Measurements from ENCODE around the gene GIT2. TPM values are rescaled to one million over a fixed set of nuclear protein-coding genes. Genes with fewer than 3 reads are reported as not detected.
"Not testable (repeated sequence)": the region's sequence is repeated elsewhere in the genome, so short reads cannot be mapped to it uniquely, and the experiment has no call there.

Gene GIT2
- total RNA-seq, 2 experiments from 2014 or later = 50.2 to 58.2 TPM

- Mint-ChIP-seq H3K9me3 (ENCODE audit: low read depth) (no peaks in the 10 kb centered on the region), H3K36me3 (ENCODE audit: low read depth) (peaks cover 27% of the 10 kb centered on the region), H3K4me3 (no peak overlapping the region), H3K27ac (no peak overlapping the region), H3K27me3 (no peaks in the 10 kb centered on the region), H3K4me1 (no peaks in the 10 kb centered on the region)
- ChIA-PET POLR2A (no interaction called here), CTCF (interaction anchor here (0.7 to 1.7 kb wide), 3 partner anchors 10 to 77 kb away, joined by 3 to 5 read pairs (median 4); no protein-coding TSS in a partner anchor)
- intact Hi-C loops (cut with DNase I, micrococcal nuclease) = no loop called here
- DNase-seq = no peak
- ATAC-seq = no peak
Measured at GRCh38 chr12:109930028-109930800, 66.0 kb downstream of the GIT2 start.

GRCh38 chr12:109929326-109929725 is 66.8 kb downstream of the GIT2 start:
- H3K9me3 Mint-ChIP-seq (ENCODE audit: low read depth); H3K27me3 Mint-ChIP-seq; POLR2A ChIA-PET; DNase-seq; intact Hi-C loops (cut with DNase I, micrococcal nuclease); H3K4me1 Mint-ChIP-seq; H3K27ac Mint-ChIP-seq; ATAC-seq; H3K4me3 Mint-ChIP-seq: not testable (repeated sequence)
- CTCF ChIA-PET = interaction anchor here (1.1 to 1.8 kb wide), 3 partner anchors 9 to 162 kb away, joined by 4 to 14 read pairs (median 4); no protein-coding TSS in a partner anchor
- H3K36me3 Mint-ChIP-seq (ENCODE audit: low read depth) = peaks cover 27% of the 10 kb centered on the region

GRCh38 chr12:109928058-109928656 is 68.0 kb downstream of the GIT2 start:
- intact Hi-C loops (cut with DNase I, micrococcal nuclease) = no loop called here
- H3K4me3 Mint-ChIP-seq = no peak overlapping the region
- H3K4me1 Mint-ChIP-seq = no peaks in the 10 kb centered on the region
- no peaks in the 10 kb centered on the region for H3K9me3 Mint-ChIP-seq (ENCODE audit: low read depth)
- H3K27me3 Mint-ChIP-seq = no peaks in the 10 kb centered on the region
- ChIA-PET CTCF (interaction anchor here (0.6 to 1.8 kb wide), 8 partner anchors 13 to 1242 kb away, joined by 3 to 14 read pairs (median 4); no protein-coding TSS in a partner anchor), POLR2A (interaction anchor here (0.6 kb wide), 1 partner anchor 132 kb away, joined by 8 read pairs; no protein-coding TSS in a partner anchor)
- H3K36me3 Mint-ChIP-seq (ENCODE audit: low read depth) = peaks cover 20% of the 10 kb centered on the region
- ATAC-seq (no peak), DNase-seq (no peak)
- H3K27ac Mint-ChIP-seq = no peak overlapping the region

GRCh38 chr12:109927622-109928021 is 68.5 kb downstream of the GIT2 start:
- Mint-ChIP-seq H3K36me3 (ENCODE audit: low read depth) (peaks cover 15% of the 10 kb centered on the region), H3K4me1 (no peaks in the 10 kb centered on the region), H3K27me3 (no peaks in the 10 kb centered on the region), H3K27ac (peak overlapping the region; percentile 9), H3K9me3 (ENCODE audit: low read depth) (no peaks in the 10 kb centered on the region), H3K4me3 (no peak overlapping the region)
- ATAC-seq = peak; percentile 88
- intact Hi-C loops (cut with DNase I, micrococcal nuclease) = loop anchor here (1.0 kb wide), 2 partner anchors 74 to 122 kb away; no protein-coding TSS in a partner anchor
- peak; percentile 67 for DNase-seq
- CTCF ChIA-PET = interaction anchor here (0.6 to 2.4 kb wide), 9 partner anchors 12 to 124 kb away, joined by 3 to 14 read pairs (median 5); no protein-coding TSS in a partner anchor
- POLR2A ChIA-PET = no interaction called here

- H3K27me3 Mint-ChIP-seq = no peaks in the 10 kb centered on the region
- CTCF ChIA-PET = interaction anchor here (0.6 to 2.4 kb wide), 5 partner anchors 11 to 216 kb away, joined by 3 to 12 read pairs (median 4); no protein-coding TSS in a partner anchor
- H3K27ac Mint-ChIP-seq = no peak overlapping the region
- no peak overlapping the region for H3K4me3 Mint-ChIP-seq
- peaks cover 6% of the 10 kb centered on the region for H3K36me3 Mint-ChIP-seq (ENCODE audit: low read depth)
- H3K9me3 Mint-ChIP-seq (ENCODE audit: low read depth) = no peaks in the 10 kb centered on the region
- intact Hi-C loops (cut with DNase I, micrococcal nuclease) = loop anchor here (1.0 kb wide), 2 partner anchors 73 to 121 kb away; no protein-coding TSS in a partner anchor
- ATAC-seq = no peak
- POLR2A ChIA-PET = no interaction called here
- no peak for DNase-seq
- H3K4me1 Mint-ChIP-seq = no peaks in the 10 kb centered on the region
Measured at GRCh38 chr12:109926488-109927210, 69.5 kb downstream of the GIT2 start.

- POLR2A ChIA-PET = no interaction called here
- CTCF ChIA-PET = interaction anchor here (0.6 to 2.4 kb wide), 2 partner anchors 73 to 357 kb away, joined by 4 to 12 read pairs; no protein-coding TSS in a partner anchor
- Mint-ChIP-seq H3K27ac (no peak overlapping the region), H3K27me3 (no peaks in the 10 kb centered on the region), H3K9me3 (ENCODE audit: low read depth) (no peaks in the 10 kb centered on the region), H3K4me1 (no peaks in the 10 kb centered on the region), H3K36me3 (ENCODE audit: low read depth) (peaks cover 5% of the 10 kb centered on the region), H3K4me3 (no peak overlapping the region)
- no peak for DNase-seq
- intact Hi-C loops (cut with DNase I, micrococcal nuclease) = no loop called here
- ATAC-seq = no peak
Measured at GRCh38 chr12:109926016-109926415, 70.2 kb downstream of the GIT2 start.

GRCh38 chr12:109925185-109925840 is 70.9 kb downstream of the GIT2 start:
- no peaks in the 10 kb centered on the region for H3K4me1 Mint-ChIP-seq
- ChIA-PET POLR2A (no interaction called here), CTCF (interaction anchor here (0.6 to 2.4 kb wide), 2 partner anchors 72 to 358 kb away, joined by 4 to 12 read pairs; no protein-coding TSS in a partner anchor)
- H3K9me3 Mint-ChIP-seq (ENCODE audit: low read depth) = no peaks in the 10 kb centered on the region
- no peak overlapping the region for H3K27ac Mint-ChIP-seq
- peaks cover 8% of the 10 kb centered on the region for H3K36me3 Mint-ChIP-seq (ENCODE audit: low read depth)
- H3K27me3 Mint-ChIP-seq = no peaks in the 10 kb centered on the region
- intact Hi-C loops (cut with DNase I, micrococcal nuclease) = no loop called here
- DNase-seq = no peak
- H3K4me3 Mint-ChIP-seq = no peak overlapping the region
- no peak for ATAC-seq

- Mint-ChIP-seq H3K36me3 (ENCODE audit: low read depth) (peaks cover 19% of the 10 kb centered on the region), H3K4me3 (no peak overlapping the region), H3K9me3 (ENCODE audit: low read depth) (no peaks in the 10 kb centered on the region), H3K27ac (no peak overlapping the region), H3K4me1 (no peaks in the 10 kb centered on the region), H3K27me3 (no peaks in the 10 kb centered on the region)
- ChIA-PET POLR2A (no interaction called here), CTCF (no interaction called here)
- intact Hi-C loops (cut with DNase I, micrococcal nuclease) = no loop called here
- ATAC-seq (no peak), DNase-seq (no peak)
Measured at GRCh38 chr12:109923481-109924245, 72.5 kb downstream of the GIT2 start.

- H3K27me3 Mint-ChIP-seq = no peaks in the 10 kb centered on the region
- intact Hi-C loops (cut with DNase I, micrococcal nuclease) = no loop called here
- peaks cover 20% of the 10 kb centered on the region for H3K36me3 Mint-ChIP-seq (ENCODE audit: low read depth)
Measured at GRCh38 chr12:109923038-109923437, 73.1 kb downstream of the GIT2 start.

GRCh38 chr12:109921982-109922381 is 74.2 kb downstream of the GIT2 start:
- ATAC-seq (no peak), DNase-seq (no peak)
- CTCF ChIA-PET = interaction anchor here (1.0 to 1.7 kb wide), 3 partner anchors 19 to 118 kb away, joined by 3 to 6 read pairs (median 3); no protein-coding TSS in a partner anchor
- Mint-ChIP-seq H3K9me3 (ENCODE audit: low read depth) (no peaks in the 10 kb centered on the region), H3K27me3 (no peaks in the 10 kb centered on the region), H3K36me3 (ENCODE audit: low read depth) (peaks cover 24% of the 10 kb centered on the region), H3K4me3 (no peak overlapping the region), H3K4me1 (no peaks in the 10 kb centered on the region), H3K27ac (no peak overlapping the region)
- POLR2A ChIA-PET = interaction anchor here (0.6 kb wide), 2 partner anchors 10 to 376 kb away, joined by 6 to 9 read pairs; no protein-coding TSS in a partner anchor
- intact Hi-C loops (cut with DNase I, micrococcal nuclease) = no loop called here

More at GRCh38 chr12:109923038-109923437, 73.1 kb downstream of the GIT2 start:
- no peak for DNase-seq
- no peaks in the 10 kb centered on the region for H3K4me1 Mint-ChIP-seq
- H3K27ac Mint-ChIP-seq = no peak overlapping the region
- ChIA-PET POLR2A (no interaction called here), CTCF (interaction anchor here (1.0 kb wide), 1 partner anchor 119 kb away, joined by 3 read pairs; no protein-coding TSS in a partner anchor)
- H3K9me3 Mint-ChIP-seq (ENCODE audit: low read depth) = no peaks in the 10 kb centered on the region
- no peak overlapping the region for H3K4me3 Mint-ChIP-seq
- ATAC-seq = no peak
